Measurements from ENCODE around the gene RXYLT1.

Gene RXYLT1

GRCh38 chr12:63752841-63753240 is 26.9 kb upstream of the RXYLT1 start:
- DNase-seq (ENCODE audit: low spot score), result no peak
- no peak for TF ChIP-seq CTCF (IDR thresholded peaks at IDR 0.05; ENCODE audit: extremely low read depth, insufficient read depth, missing control alignments)
- in situ Hi-C loops (cut with MboI; ENCODE audit: low pct_unique_long_range_greater_than_20kb, low sequenced_read_pairs, unreplicated experiment), result no loop called here

GRCh38 chr12:63753743-63754142 is 26.0 kb upstream of the RXYLT1 start:
- no peak for DNase-seq (ENCODE audit: low spot score)
- in situ Hi-C loops (cut with MboI; ENCODE audit: low pct_unique_long_range_greater_than_20kb, low sequenced_read_pairs, unreplicated experiment), result no loop called here

GRCh38 chr12:63764481-63764880 is 15.2 kb upstream of the RXYLT1 start:
- TF ChIP-seq CTCF (IDR thresholded peaks at IDR 0.05; ENCODE audit: extremely low read depth, insufficient read depth, missing control alignments), result no peak
- in situ Hi-C loops (cut with MboI; ENCODE audit: low pct_unique_long_range_greater_than_20kb, low sequenced_read_pairs, unreplicated experiment), result no loop called here
- DNase-seq (ENCODE audit: low spot score), result no peak

More at GRCh38 chr12:63753743-63754142, 26.0 kb upstream of the RXYLT1 start:
- no peak for TF ChIP-seq CTCF (IDR thresholded peaks at IDR 0.05; ENCODE audit: extremely low read depth, insufficient read depth, missing control alignments)

- peak; percentile 16 for TF ChIP-seq CTCF (IDR thresholded peaks at IDR 0.05; ENCODE audit: extremely low read depth, insufficient read depth, missing control alignments)
- in situ Hi-C loops (cut with MboI; ENCODE audit: low pct_unique_long_range_greater_than_20kb, low sequenced_read_pairs, unreplicated experiment), result no loop called here
- DNase-seq (ENCODE audit: low spot score), result no peak
Observed at GRCh38 chr12:63766498-63766897, 13.2 kb upstream of the RXYLT1 start.

GRCh38 chr12:63770375-63770774 is 9.3 kb upstream of the RXYLT1 start:
- in situ Hi-C loops (cut with MboI; ENCODE audit: low pct_unique_long_range_greater_than_20kb, low sequenced_read_pairs, unreplicated experiment), result no loop called here
- DNase-seq (ENCODE audit: low spot score), result no peak
- TF ChIP-seq CTCF (IDR thresholded peaks at IDR 0.05; ENCODE audit: extremely low read depth, insufficient read depth, missing control alignments), result no peak

GRCh38 chr12:63777340-63777739 is 2.4 kb upstream of the RXYLT1 start:
- DNase-seq (ENCODE audit: low spot score), result no peak
- no peak for TF ChIP-seq CTCF (IDR thresholded peaks at IDR 0.05; ENCODE audit: extremely low read depth, insufficient read depth, missing control alignments)
- in situ Hi-C loops (cut with MboI; ENCODE audit: low pct_unique_long_range_greater_than_20kb, low sequenced_read_pairs, unreplicated experiment), result loop anchor here (25.0 kb wide), 1 partner anchor 90 kb away; no protein-coding TSS in a partner anchor

- in situ Hi-C loops (cut with MboI; ENCODE audit: low pct_unique_long_range_greater_than_20kb, low sequenced_read_pairs, unreplicated experiment), result loop anchor here (25.0 kb wide), 1 partner anchor 95 kb away; no protein-coding TSS in a partner anchor
- no peak for TF ChIP-seq CTCF (IDR thresholded peaks at IDR 0.05; ENCODE audit: extremely low read depth, insufficient read depth, missing control alignments)
- no peak for DNase-seq (ENCODE audit: low spot score)
Observed at GRCh38 chr12:63782466-63782865, 2.8 kb downstream of the RXYLT1 start.
